PFSK-1 (cell line): ENCODE data around the gene RASSF8.
A peak's percentile ranks its signal among the peaks of the same experiment; 100 is the strongest.

Experiments
- FOXP2 ChIP-seq: optimal IDR thresholded peaks from 2 replicates; pipeline ENCODE3; 2011; ENCODE audit warnings: borderline replicate concordance, control low read depth, inconsistent platforms; ENCODE audit not compliant: insufficient read depth; ENCODE audit errors: extremely low read length, extremely low read depth
- POLR2AphosphoS5 ChIP-seq: IDR thresholded peaks from 2 replicates; pipeline ENCODE4 v1.6.1; 2012; ENCODE audit warnings: low read depth, mild to moderate bottlenecking, control low read depth, low read length, moderate library complexity
- REST ChIP-seq, 2 experiments: IDR thresholded peaks; 2 replicates each; pipeline versions ENCODE4 v1.6.1 to v1.8.0; 2011 to 2012; ENCODE audit warnings: low read depth in 2 of 2, low read length in 2 of 2, control low read depth in 1 of 2, inconsistent platforms in 1 of 2, mild to moderate bottlenecking in 1 of 2, moderate library complexity in 1 of 2; ENCODE audit not compliant: insufficient read depth in 1 of 2
- SIN3A ChIP-seq: IDR thresholded peaks from 2 replicates; pipeline ENCODE4 v1.6.1; 2012; ENCODE audit warnings: mild to moderate bottlenecking, low read length, moderate library complexity, borderline replicate concordance; ENCODE audit not compliant: insufficient read depth
- TAF1 ChIP-seq: IDR thresholded peaks from 2 replicates; pipeline ENCODE4 v1.6.1; 2012; ENCODE audit warnings: low read length, control low read depth, borderline replicate concordance; ENCODE audit not compliant: insufficient read depth

RASSF8 gene

GRCh38 chr12:26119391-26119989 lies 161.0 kb downstream of the RASSF8 start:
- peak; percentile 39 to 76; a peak in 2 of 4 replicates for TF ChIP-seq REST (IDR thresholded peaks at IDR 0.05; ENCODE audit: insufficient read depth in 1 of 2, low read depth in 2 of 2, low read length in 2 of 2)
- TF ChIP-seq SIN3A: no peak

DNA sequence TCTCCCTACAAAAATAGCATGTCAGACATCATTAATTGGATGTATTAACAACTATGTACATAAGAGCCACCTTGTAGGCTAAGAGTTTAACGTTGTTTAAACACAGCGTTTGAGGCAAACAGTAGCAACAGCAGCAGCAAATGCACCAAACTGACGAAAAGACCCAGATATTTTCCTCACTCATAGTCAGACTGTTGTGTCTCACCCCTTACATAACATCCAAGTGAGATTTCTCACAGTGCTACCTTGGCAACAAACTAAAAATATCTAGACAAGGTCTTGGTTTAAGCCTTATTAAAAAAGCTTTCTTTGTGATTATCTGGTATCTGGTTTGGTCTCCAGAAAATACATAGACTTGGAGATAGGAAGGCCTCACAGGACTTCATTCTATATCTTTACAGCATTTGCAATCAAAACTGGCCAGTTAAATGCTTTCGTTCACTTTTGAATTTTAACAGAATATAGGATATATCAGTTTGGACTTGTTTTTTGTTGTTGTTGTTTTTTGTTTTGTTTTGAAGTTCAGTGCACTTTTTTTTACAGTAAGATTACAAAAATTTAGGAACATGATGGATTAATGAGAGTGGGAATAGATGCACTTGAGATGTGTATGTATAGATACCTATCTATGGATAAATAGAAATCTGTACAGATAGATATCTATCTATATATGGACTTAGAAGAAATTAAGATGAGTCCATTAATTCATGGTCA lies 162.2 kb downstream of the RASSF8 start:
- TF ChIP-seq REST (IDR thresholded peaks at IDR 0.05; ENCODE audit: insufficient read depth in 1 of 2, low read depth in 2 of 2, low read length in 2 of 2) (no peak), POLR2AphosphoS5 (no peak), TAF1 (no peak), FOXP2 (no peak), SIN3A (no peak)

DNA sequence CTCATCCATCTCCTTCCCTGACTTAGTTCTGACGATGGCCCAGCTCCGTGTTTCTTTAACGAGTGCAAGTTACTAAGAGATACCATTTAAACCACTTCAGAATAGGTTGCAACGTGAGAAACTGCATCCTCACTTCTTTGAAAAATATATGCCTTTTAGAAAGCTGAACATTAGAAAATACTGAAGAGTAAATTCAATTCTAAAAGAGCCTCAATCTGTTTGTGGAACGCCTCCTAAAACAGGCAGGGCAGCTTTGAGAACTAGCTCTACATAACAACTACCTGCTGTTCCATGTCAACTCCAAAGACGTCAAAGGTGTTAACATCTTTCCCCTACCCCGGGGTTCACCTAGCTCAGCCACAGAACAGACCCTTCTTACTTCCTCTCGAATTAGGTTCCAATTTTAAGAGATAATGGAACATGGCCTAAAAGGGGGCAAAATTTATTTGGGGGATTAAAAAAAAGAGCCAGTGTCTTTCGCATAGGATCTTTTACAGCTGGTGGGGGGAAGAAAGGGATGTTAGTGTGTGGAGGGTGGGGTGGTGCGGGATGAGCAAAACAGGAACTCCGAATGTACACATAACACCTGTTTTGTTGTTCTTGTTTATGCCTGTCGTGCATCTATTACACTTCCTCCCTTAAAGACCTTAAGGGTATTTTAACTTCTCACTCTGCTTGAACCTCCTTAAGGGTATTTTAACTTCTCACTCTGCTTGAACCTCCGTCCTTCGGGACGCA lies 163.0 kb downstream of the RASSF8 start:
- TF ChIP-seq TAF1 (no peak), SIN3A (no peak), REST (IDR thresholded peaks at IDR 0.05; ENCODE audit: insufficient read depth in 1 of 2, low read depth in 2 of 2, low read length in 2 of 2) (no peak), FOXP2 (no peak), POLR2AphosphoS5 (no peak)

GRCh38 chr12:26122061-26122680 lies 163.7 kb downstream of the RASSF8 start:
- no peak for TF ChIP-seq FOXP2
- TF ChIP-seq POLR2AphosphoS5: no peak
- TF ChIP-seq TAF1: no peak
- TF ChIP-seq SIN3A: no peak
- no peak for TF ChIP-seq REST (IDR thresholded peaks at IDR 0.05; ENCODE audit: insufficient read depth in 1 of 2, low read depth in 2 of 2, low read length in 2 of 2)
